ENCODE data around the gene CAPN9. TPM values are rescaled to one million over a fixed set of nuclear protein-coding genes. Genes with fewer than 3 reads are reported as not detected.
"Not testable (repeated sequence)": the region's sequence is repeated elsewhere in the genome, so short reads cannot be mapped to it uniquely, and the experiment has no call there.

CAPN9 gene
- total RNA-seq, 2 experiments from 2014 or later, result not detected

DNA sequence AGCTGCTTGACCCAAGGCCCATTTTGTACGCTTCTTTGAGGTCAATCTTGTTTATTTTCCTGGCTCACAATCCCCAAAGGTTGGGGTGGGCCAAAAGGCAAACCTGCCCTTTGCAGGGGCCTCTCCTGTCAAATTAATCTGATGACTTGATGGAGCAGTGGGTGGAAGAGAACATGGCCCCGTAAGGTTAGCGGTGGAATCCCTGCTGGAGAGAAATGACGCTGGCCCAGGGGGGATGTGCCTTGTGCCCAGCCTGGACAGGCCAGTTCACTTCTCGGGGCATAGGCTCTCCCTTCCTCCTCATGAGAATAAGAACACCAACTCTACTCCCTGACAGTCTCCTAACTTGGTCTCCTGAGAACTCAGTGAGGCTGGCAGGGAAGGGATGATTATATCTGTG, 80.6 kb downstream of the CAPN9 start:
- Mint-ChIP-seq H3K9me3 (peaks cover 4% of the 10 kb centered on the region), H3K4me3 (no peak overlapping the region), H3K27me3 (peaks cover 2% of the 10 kb centered on the region), H3K4me1 (no peaks in the 10 kb centered on the region), H3K36me3 (no peaks in the 10 kb centered on the region), H3K27ac (no peak overlapping the region)
- no peak for DNase-seq
- no peak for ATAC-seq (ENCODE audit: low read depth)
- POLR2A ChIA-PET, result no interaction called here

DNA sequence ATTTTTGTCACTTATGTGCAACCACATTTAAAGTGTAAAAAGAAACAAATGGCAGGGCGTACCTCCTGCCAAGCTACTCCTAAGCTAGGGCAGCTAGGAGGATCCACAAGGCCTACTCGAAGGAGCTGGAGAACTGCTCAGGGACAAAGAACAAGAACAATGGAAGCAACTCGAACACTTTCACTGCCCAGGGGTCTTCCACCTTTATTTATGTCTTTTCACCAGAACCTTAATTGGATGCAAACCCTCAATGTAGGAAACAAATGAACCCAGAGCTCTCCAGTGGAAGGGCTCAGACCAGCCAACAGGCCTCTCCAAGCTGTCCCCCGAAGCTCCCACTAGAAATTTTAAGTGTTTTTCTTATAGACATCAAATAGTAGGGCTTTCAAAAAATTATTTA, 81.2 kb downstream of the CAPN9 start:
- Mint-ChIP-seq H3K36me3 (no peaks in the 10 kb centered on the region), H3K4me1 (no peaks in the 10 kb centered on the region), H3K27ac (no peak overlapping the region), H3K27me3 (peaks cover 2% of the 10 kb centered on the region), H3K9me3 (peaks cover 4% of the 10 kb centered on the region), H3K4me3 (no peak overlapping the region)
- ATAC-seq (ENCODE audit: low read depth) (no peak), DNase-seq (no peak)
- POLR2A ChIA-PET, result no interaction called here

DNA sequence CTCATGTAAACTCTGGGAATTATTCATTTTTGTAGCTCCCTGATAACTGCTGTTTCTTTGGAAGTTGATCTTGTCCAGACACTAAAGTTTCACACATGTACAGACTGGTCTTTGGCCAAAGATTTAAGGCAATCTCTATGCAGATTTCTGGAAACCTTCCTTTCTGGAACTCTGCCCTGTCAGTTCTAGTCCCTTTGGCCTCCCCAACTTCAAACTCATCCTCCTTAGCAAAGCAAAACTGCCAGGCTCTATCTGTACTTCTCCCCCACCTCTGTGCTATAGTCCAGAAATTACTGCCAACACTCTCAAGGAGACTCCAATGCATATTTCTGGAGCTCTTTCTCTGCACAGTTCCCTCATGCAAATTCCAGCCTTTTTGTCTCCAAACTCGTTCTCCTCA, 84.6 kb downstream of the CAPN9 start:
- Mint-ChIP-seq H3K9me3 (peaks cover 4% of the 10 kb centered on the region), H3K27ac (no peak overlapping the region), H3K4me1 (no peaks in the 10 kb centered on the region), H3K4me3 (no peak overlapping the region), H3K27me3 (peaks cover 2% of the 10 kb centered on the region), H3K36me3 (no peaks in the 10 kb centered on the region)
- DNase-seq (no peak), ATAC-seq (ENCODE audit: low read depth) (no peak)
- POLR2A ChIA-PET, result no interaction called here

DNA sequence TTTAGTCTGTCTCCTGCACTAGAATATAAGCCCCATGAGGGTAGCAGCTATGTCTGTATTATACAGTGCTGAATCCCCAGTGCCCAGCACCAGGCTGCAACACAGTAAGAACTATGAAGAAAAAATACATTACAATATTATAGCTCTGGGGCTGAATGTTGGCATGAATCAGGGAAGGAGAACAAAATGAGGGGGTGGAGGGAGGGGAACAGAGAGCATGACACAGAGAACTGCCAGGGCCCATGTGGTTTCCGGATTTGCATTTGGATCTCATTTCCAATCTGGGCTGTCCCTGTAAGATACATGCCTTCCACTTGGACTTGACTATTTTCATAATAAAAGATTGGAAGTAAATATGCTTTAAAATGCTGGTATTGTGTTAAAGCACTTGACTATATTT, 85.3 kb downstream of the CAPN9 start:
- H3K36me3 Mint-ChIP-seq, result no peaks in the 10 kb centered on the region
- H3K27me3 Mint-ChIP-seq, result peaks cover 2% of the 10 kb centered on the region
- H3K27ac Mint-ChIP-seq, result no peak overlapping the region
- POLR2A ChIA-PET, result no interaction called here
- no peaks in the 10 kb centered on the region for H3K4me1 Mint-ChIP-seq
- ATAC-seq (ENCODE audit: low read depth), result no peak
- no peak overlapping the region for H3K4me3 Mint-ChIP-seq
- peaks cover 4% of the 10 kb centered on the region for H3K9me3 Mint-ChIP-seq
- DNase-seq, result no peak

DNA sequence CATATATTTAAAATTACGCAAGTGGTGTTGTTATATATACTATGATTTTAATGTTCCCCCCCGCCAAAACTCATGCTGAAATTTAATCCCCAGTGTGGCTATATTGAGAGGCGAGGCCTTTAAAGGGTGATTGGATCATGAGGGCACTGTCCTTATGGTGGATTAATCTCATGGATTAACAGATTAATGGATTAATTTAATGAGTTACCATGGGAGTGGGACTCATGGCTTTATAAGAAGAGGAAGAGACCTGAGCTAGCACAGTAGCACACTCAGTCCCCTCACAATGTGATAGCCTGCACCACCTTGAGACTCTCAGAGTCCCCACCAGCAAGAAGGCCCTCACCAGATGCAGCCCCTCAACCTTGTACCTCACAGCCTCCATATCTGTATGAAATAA, 86.3 kb downstream of the CAPN9 start:
- POLR2A ChIA-PET, result no interaction called here
- H3K36me3 Mint-ChIP-seq, result no peaks in the 10 kb centered on the region
- H3K9me3 Mint-ChIP-seq, result peaks cover 4% of the 10 kb centered on the region
- ATAC-seq (ENCODE audit: low read depth) (no peak), DNase-seq (no peak)
- H3K4me1 Mint-ChIP-seq, result no peaks in the 10 kb centered on the region
- H3K27me3 Mint-ChIP-seq, result peaks cover 2% of the 10 kb centered on the region
- H3K27ac Mint-ChIP-seq, result no peak overlapping the region
- H3K4me3 Mint-ChIP-seq, result no peak overlapping the region

DNA sequence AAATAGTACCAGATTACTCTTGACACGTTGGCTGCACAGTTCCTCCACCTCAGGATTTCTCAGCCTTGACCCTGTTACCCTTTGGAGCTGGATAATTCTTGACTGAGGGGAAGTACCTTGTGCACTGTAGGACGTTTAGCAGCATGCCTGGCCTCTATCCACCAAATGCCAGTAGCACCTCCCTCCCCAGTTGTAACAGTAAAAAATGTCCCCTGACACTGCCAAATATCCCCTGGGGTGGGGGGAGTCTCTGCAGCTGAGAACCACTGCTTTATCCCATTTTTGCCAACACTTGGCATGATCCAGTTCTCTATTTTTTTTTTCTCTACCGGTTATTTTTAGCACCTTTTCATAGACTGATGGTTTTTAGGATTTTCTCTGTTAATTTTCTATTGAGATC, 87.1 kb downstream of the CAPN9 start:
- Mint-ChIP-seq H3K36me3 (no peaks in the 10 kb centered on the region), H3K27ac (no peak overlapping the region), H3K4me3 (no peak overlapping the region), H3K9me3 (peaks cover 4% of the 10 kb centered on the region), H3K4me1 (no peaks in the 10 kb centered on the region), H3K27me3 (no peaks in the 10 kb centered on the region)
- POLR2A ChIA-PET, result no interaction called here
- no peak for ATAC-seq (ENCODE audit: low read depth)
- no peak for DNase-seq

DNA sequence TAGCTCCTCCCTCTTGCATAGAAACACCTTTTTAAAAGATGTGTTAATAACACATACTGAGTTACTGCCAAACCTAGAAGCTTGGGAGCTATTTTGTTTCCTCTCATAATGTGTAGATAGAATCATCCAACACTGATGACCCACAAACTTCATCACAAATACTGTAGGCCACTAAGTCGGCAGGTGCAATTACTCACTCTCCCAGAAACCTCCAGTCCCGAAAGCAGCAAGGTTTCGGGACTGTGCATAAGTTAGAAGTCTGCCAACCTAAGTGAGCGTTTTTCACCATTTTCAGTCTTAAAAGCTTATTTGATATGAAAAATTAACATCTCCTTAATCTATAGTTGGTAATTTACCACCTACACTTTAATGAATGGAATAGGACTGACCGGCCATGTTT, 89.2 kb downstream of the CAPN9 start:
- Mint-ChIP-seq H3K27me3 (no peaks in the 10 kb centered on the region), H3K9me3 (peaks cover 4% of the 10 kb centered on the region), H3K4me1 (no peaks in the 10 kb centered on the region), H3K27ac (no peak overlapping the region), H3K36me3 (no peaks in the 10 kb centered on the region), H3K4me3 (no peak overlapping the region)
- DNase-seq, result no peak
- ATAC-seq (ENCODE audit: low read depth), result no peak
- POLR2A ChIA-PET, result no interaction called here

DNA sequence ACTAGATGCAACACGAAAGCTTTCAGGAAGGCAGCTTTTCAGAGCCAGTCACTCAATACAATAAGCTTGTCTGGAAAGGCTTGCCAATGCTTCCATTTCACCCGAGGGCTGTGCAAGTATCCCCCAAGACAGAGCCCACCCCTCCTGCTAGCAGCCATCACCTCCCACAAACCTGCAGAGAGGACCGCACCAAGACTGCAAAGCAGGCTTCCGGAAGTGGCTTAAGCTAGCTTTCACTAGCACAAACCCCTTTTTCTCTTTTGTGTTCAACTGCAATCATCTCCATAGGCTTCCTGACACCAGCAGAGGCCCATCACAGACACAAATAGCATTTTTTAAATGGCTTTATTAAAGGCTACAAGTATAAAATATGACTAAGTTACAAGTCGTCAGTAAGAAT, 89.6 kb downstream of the CAPN9 start:
- POLR2A ChIA-PET, result no interaction called here
- ATAC-seq (ENCODE audit: low read depth), result no peak

DNA sequence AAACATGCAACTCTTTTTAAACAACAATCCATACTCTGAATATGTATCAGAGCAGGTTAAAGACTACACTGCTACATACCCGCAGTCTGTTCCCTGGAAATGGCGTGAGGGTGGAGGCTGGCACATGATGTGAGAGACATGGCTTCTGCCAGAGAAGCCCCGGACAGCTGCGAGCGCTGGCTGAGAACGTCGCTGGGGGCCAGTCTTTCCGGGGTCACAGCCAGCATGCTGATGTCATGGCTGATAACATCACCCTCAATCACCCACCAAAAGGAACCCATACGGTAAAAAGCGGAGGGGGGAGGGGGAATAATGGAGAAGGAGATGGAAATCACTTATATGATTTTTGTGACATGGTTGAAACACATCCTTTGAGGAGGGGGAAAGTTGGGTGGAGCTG, 92.0 kb downstream of the CAPN9 start:
- Mint-ChIP-seq H3K36me3 (no peaks in the 10 kb centered on the region), H3K9me3 (no peaks in the 10 kb centered on the region), H3K4me3 (no peak overlapping the region), H3K27ac (no peak overlapping the region), H3K4me1 (no peaks in the 10 kb centered on the region), H3K27me3 (no peaks in the 10 kb centered on the region)
- DNase-seq, result no peak
- POLR2A ChIA-PET, result no interaction called here
- ATAC-seq (ENCODE audit: low read depth), result no peak

More for the DNA sequence above, 89.6 kb downstream of the CAPN9 start:
- Mint-ChIP-seq H3K9me3 (peaks cover 4% of the 10 kb centered on the region), H3K27me3 (no peaks in the 10 kb centered on the region), H3K4me1 (no peaks in the 10 kb centered on the region), H3K36me3 (no peaks in the 10 kb centered on the region), H3K4me3 (no peak overlapping the region), H3K27ac (no peak overlapping the region)
- DNase-seq, result no peak

DNA sequence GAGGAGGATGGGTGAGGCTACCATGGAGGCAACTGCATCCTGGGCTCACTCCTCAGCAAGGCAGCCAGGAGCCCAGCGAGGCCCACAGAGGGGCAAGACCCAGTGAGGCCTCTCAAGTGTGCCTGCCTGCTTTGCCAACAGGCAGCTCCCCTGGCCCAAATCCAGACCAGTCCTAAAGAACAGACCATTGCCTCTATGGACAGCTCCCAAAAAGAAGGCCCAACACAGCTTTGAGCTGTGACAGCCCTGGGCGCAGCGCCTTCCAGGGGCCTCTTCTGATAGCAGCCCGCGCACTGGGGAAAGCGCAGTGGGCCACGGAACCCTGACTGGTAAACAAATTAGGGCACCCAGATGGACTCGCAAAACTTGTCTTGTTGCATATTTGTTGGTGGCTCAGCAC, 95.6 kb downstream of the CAPN9 start:
- Mint-ChIP-seq H3K36me3 (no peaks in the 10 kb centered on the region), H3K4me1 (peaks cover 2% of the 10 kb centered on the region), H3K9me3 (no peaks in the 10 kb centered on the region), H3K27ac (no peak overlapping the region), H3K27me3 (no peaks in the 10 kb centered on the region), H3K4me3 (no peak overlapping the region)
- ATAC-seq (ENCODE audit: low read depth) (no peak), DNase-seq (no peak)
- POLR2A ChIA-PET, result no interaction called here

DNA sequence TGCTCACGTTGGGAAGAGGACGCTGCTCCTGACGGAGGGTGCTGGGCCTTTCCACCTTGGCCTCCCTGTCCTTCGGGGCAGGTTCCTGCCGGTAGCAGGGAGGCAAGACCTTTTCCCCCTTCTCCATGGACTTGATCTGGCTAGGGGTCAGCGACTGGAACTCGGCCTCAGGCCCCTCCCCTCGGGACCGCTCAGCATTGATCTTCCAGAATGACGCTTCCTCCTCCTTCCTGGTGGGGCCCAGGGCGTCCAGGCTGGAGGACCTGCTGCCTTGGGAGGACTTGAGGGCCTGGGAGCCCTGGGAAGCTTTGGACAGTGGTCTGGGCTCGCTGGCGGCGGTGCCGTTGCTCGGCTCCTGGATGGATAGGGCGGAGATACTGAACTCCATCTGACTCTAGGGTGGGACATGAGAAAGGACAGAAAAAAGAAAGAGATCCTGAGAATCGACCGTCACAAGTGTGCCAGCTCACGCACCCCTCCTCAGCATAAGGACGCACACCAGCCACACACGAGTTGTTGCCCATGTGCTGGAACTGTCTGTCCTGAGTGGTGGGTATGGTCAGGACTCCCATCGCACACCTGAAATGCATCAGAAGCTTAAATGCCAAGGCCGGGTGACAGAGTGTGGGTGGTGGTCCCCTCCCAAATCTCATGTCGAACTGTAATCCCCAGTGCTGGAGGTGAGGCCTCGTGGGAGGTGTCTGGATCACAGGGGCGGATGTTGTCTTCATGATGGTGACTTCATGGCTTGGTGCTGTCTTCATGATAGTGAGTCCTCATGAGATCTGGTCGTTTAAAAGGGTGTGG, 96.5 kb downstream of the CAPN9 start:
- Mint-ChIP-seq H3K36me3 (no peaks in the 10 kb centered on the region), H3K9me3 (no peaks in the 10 kb centered on the region), H3K4me3 (no peak overlapping the region), H3K27me3 (no peaks in the 10 kb centered on the region), H3K4me1 (peaks cover 2% of the 10 kb centered on the region), H3K27ac (no peak overlapping the region)
- DNase-seq, result no peak
- POLR2A ChIA-PET, result no interaction called here
- ATAC-seq (ENCODE audit: low read depth), result no peak

DNA sequence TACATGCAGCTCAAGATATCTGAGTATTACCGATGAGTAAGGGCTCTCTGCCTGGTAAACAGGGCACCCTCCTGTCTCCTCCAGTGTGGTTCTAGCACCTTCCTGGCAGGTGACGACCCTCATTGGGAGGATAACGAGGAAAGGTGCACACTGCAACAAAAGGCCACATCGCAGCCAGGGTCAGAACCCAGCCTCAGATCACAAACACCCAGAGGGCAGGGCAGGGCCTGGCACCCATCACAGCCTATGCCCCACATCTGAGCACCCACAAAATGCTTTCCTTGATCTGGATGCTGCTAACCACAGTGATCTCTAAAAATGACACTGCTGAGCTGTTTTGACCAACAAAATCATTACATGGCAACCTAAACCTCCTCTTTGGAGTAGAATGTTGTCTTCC, 97.4 kb downstream of the CAPN9 start:
- Mint-ChIP-seq H3K4me3 (no peak overlapping the region), H3K36me3 (no peaks in the 10 kb centered on the region), H3K27me3 (no peaks in the 10 kb centered on the region), H3K9me3 (no peaks in the 10 kb centered on the region), H3K27ac (no peak overlapping the region), H3K4me1 (peaks cover 2% of the 10 kb centered on the region)
- no peak for ATAC-seq (ENCODE audit: low read depth)
- POLR2A ChIA-PET, result no interaction called here
- DNase-seq, result no peak

DNA sequence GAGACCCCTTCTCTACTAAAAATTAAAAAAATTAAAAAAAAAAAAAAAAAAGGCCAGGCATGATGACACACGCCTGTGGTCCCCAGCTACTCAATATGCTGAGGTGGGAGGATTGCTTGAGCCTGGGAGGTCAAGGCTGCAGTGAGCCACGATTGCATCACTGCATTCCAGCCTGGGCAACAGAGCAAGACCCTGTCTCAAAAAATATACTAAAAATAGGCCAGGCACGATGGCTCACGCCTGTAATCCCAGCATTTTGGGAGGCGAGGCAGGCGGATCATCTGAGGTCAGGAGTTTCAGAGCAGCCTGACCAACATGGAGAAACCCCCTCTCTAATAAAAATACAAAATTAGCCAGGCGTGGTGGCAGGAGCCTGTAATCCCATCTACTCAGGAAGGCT, 98.0 kb downstream of the CAPN9 start:
- H3K4me1 Mint-ChIP-seq; H3K36me3 Mint-ChIP-seq; ATAC-seq (ENCODE audit: low read depth); DNase-seq; H3K27ac Mint-ChIP-seq; H3K9me3 Mint-ChIP-seq; H3K4me3 Mint-ChIP-seq; H3K27me3 Mint-ChIP-seq; POLR2A ChIA-PET: not testable (repeated sequence)

DNA sequence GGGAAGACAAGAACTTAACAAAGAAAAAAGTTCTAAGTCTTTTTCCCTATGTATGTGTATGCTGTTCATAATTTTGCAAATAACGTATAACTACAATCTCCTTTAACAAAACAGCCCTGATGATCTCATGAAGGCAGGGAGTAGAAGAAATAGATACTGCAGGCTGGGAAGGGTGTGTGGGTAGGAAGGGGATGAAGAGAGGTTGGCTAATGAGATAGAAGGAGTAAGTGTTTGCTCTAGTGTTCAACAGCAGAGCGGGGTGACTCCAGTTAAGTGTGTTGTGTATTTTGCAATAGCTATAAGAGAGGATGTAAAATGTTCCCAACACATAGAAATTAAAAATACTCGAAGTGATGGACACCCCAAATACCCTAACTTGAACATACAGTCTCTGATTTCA, 101.0 kb downstream of the CAPN9 start:
- Mint-ChIP-seq H3K9me3 (no peaks in the 10 kb centered on the region), H3K36me3 (no peaks in the 10 kb centered on the region), H3K4me1 (peaks cover 2% of the 10 kb centered on the region), H3K27ac (no peak overlapping the region), H3K27me3 (no peaks in the 10 kb centered on the region), H3K4me3 (no peak overlapping the region)
- no peak for ATAC-seq (ENCODE audit: low read depth)
- no peak for DNase-seq
- POLR2A ChIA-PET, result no interaction called here
